GM18499 (cell line): Measurements from ENCODE around the gene ATG16L2.
"Not testable (repeated sequence)": the region's sequence is repeated elsewhere in the genome, so short reads cannot be mapped to it uniquely, and the experiment has no call there.

ENCODE experiments used
- ATAC-seq: cut with Tn5 transposase; IDR thresholded peaks from one replicate; pipeline ENCODE4 v1.9.1; 2021; ENCODE audit warnings: moderate number of reproducible peaks; ENCODE audit not compliant: insufficient read depth, unreplicated experiment

ATG16L2 gene

GRCh38 chr11:72778535-72779494 is 35.4 kb upstream of the ATG16L2 start:
- ATAC-seq, result no peak

DNA sequence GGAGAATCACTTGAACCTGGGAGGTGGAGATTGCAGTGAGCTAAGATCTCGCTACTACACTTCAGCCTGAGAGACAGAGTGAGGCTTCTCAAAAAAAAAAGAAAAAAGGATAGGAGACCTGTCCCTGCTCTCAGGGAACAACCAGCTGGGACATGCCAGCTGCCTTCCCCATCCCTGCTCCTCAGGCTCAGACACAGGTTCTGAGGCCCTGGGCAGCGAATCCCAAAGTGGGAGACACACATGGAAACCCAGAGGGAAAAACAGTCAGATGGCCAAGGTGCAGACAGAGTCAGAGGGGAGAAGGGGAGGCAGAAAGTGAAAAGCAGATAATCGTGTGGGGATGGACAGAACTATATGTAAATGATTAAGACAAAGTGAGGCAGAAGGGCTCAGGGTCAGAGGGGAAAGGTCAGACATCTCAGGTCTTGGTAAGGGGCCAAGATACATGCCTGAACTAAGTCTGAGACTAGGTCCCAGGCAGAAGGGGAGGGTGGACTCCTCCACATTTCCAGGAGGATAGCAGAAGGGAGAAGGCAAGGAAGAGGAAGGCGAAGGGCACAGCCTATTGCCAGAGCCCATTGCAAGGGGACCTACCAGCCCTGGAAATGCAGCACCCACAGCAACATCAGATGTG is 34.6 kb upstream of the ATG16L2 start:
- no peak for ATAC-seq

DNA sequence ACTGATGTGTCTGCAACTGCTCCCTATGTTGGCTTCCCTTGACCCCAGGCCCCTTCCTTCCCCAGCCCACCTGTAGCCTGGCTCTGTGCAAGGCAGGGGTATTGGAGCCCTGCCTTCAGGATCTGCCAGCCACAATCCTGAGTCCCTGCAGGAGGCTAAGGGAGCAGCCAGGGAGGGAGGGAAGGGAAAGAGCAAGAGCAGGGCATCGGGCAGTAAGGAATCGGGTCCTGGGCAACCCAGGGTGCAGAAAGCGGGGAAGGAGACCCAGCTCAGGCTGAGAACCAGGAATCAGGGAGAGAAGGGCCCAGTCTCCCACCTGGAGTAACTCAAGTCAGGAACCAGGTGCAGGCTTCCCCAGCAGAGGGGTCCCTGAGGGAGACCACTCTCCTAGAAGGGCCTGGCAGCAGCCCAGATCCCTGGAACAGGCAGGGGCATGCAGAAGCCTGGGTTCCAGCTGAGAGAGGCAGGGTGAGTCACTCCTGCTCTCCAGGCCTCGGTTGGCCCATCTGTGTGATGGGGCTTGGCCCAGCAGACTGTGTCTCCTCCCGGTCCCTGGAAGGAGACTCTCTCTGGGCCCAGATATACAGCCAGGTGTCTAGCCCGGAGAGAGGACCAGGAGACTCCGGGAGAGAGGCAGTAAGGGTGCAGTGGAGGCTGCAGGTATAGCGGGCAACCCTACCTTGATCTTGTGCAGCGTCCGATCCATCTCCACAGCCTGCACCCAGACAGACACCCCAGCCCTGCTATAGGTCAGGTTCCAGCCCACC is 33.7 kb upstream of the ATG16L2 start:
- no peak for ATAC-seq

GRCh38 chr11:72781063-72781312 is 33.2 kb upstream of the ATG16L2 start:
- ATAC-seq, result no peak

- ATAC-seq, result no peak
Measured at GRCh38 chr11:72781313-72782080, 32.7 kb upstream of the ATG16L2 start.

- no peak for ATAC-seq
Measured at GRCh38 chr11:72782081-72782920, 31.9 kb upstream of the ATG16L2 start.

DNA sequence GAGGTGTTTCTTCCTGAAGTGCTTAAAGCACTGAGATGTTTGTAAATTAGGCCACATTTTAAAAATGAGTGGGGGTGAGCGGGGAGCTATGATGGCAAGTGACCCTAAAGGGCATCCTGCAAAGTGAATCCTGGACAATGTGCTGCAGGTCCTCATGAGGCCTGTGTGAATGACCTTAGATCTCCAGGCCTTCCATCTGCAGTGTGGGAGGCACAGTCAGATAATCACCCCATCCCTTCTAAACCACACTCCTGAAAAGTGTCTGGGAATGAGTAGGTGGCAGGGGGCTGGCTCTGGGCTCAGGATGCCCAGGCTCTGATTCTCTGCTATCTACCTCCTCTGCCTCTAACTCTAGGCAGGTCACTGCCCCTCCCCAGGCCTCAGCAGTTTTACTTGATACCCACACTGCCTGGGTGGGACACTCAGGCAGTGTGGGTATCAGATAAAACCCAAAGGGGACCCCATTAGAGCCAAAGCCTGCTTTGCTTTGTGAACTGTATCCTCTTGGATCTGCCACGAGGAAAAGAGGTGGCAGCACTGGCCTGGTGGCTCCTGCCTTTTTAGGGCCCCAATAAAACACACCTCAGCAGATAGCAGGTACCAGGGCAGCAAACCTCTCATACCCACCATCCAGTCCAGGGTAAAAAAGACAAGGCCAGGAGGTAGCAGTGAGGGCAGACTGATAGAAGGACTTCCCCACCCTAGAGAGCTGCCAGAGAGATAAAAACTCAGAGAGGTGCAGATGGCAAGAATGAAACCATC is 30.9 kb upstream of the ATG16L2 start:
- ATAC-seq, result no peak

DNA sequence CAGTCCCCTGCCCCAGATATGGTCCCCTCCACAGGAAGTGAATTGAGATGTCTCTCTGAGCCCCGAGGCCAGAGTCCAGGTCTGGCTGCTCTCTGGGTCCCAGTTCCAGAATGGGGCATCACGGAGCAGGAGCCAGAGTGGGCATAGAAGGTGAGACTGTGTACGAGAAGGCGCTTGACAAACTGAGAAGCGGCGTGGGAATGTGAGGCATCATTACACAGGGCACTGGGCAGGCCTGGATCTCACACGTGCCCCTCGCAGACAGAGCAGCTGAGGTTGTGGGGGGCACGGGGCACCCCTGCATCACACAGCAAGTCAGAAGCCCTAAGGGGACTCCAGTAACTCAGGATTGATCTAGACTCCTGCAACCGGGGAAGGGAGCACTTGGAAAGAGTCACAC is 29.5 kb upstream of the ATG16L2 start:
- ATAC-seq, result no peak

- ATAC-seq, result no peak
Measured at GRCh38 chr11:72786305-72787215, 27.7 kb upstream of the ATG16L2 start.

GRCh38 chr11:72787216-72788104 is 26.8 kb upstream of the ATG16L2 start:
- ATAC-seq, result no peak

DNA sequence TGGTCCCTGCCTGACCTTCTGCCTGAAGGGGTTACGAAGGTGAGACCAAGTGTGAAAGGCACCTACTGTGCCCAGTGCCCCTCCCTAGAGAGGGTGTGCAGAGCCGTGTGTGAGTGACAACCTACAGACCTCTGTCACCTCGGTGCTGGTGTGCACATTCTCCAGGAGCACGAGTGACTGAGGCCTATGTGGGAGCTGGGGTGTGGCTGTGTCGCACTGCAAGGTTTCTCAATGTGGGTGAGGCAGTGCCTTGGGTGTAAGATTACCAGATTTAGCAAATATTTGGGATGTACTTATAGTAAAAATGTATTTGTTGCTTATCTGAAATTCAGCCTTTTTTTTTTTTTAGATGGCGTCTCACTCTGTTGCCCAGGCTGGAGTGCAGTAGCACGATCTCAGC is 26.0 kb upstream of the ATG16L2 start:
- ATAC-seq, result no peak

- ATAC-seq, result no peak
Measured at GRCh38 chr11:72789493-72790131, 24.6 kb upstream of the ATG16L2 start.

DNA sequence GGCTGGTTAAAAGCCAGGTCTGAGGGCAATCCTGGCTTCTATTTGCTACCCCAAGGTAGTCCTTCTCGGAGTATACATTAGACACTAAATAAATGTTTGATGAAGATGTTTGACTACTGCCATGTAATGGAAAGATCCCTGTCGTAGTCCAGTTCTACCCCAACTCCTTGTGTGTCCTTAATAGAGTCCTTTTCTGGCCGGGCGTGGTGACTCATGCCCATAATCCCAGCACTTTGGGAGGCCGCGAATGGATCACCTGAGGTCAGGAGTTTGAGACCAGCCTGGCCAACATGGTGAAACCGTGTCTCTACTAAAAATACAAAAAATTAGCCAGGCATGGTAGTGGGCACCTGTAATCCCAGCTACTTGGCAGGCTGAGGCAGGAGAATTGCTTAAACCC is 23.0 kb upstream of the ATG16L2 start:
- ATAC-seq, result not testable (repeated sequence)

DNA sequence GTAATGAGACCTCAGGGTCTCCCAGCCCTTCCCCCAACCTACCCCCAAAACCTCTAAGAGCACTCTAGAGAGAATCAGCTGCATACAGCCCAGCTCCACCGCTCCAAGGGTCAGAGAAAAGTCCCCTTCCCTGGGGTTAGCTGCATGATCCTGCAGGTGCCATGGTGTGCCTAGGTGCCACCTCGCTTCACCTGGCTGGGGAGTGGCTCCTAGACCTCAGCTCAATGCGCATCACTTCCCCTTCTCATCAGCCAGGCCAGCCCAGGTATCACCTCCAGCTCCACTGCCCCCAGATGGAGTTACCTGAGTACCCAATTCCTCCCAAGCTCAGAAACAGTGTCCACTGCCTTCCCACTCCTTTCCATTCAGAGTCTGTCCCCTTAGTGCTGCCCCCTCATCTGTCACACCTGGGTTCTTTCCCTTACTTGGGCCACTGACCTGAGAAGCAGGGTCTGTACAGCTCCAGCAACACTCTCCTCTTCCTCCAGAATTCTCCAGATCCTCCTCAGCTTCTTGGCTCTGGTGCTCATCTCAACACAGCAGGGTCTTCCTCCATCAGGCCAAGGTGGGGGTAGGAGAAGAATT is 21.7 kb upstream of the ATG16L2 start:
- no peak for ATAC-seq

- ATAC-seq, result no peak
Measured at GRCh38 chr11:72793076-72793424, 21.2 kb upstream of the ATG16L2 start.
